ENCODE data around the gene REEP1. TPM values are rescaled to one million over a fixed set of nuclear protein-coding genes. Genes with fewer than 3 reads are reported as not detected.
A peak's percentile ranks its signal among the peaks of the same experiment; 100 is the strongest.

Gene REEP1
- total RNA-seq, 1 donor from 2014 or later, result 167 TPM

DNA sequence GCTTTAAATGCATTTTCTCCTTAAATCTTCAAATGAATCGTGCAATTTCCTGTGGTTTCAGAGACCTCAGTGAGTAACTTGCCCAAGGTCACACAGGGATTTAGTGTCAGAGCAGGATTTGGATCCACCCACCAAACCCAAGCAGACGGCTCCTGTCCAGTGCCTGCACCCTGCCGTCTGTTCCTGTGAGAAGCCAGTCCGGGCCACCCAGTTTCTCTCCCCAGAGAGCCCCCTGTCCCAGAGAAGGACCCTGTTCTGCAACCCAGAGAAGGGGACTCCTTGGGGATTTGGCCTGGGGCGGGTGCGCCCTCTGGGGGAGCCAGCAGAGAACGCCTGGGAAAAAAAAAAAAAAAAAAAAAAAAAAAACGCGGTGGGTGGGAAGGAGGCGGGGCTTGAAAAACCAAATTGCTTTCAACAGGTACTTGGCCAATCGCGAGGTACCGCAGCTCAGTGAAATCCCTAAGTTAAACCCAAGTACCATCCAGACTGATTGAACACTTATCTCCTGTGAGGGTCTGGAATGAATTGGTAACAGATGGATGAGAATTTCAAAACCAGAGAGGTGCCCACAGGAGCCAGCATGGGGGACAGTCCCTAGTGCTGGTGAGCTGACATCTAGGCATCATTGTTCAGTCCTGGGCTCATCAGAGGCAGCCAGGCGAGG is 30.9 kb upstream of the REEP1 start:
- H3K36me3 Mint-ChIP-seq (ENCODE audit: unreplicated experiment), result peaks cover 8% of the 10 kb centered on the region
- H3K4me1 Mint-ChIP-seq (ENCODE audit: low read depth, unreplicated experiment), result peaks cover 6% of the 10 kb centered on the region
- no peak overlapping the region for H3K4me3 Mint-ChIP-seq (ENCODE audit: unreplicated experiment)
- H3K27me3 Mint-ChIP-seq (ENCODE audit: unreplicated experiment), result peaks cover 4% of the 10 kb centered on the region
- DNase-seq, result peak; percentile 54
- H3K27ac Mint-ChIP-seq (ENCODE audit: unreplicated experiment), result peak overlapping the region; percentile 35
- H3K9me3 Mint-ChIP-seq (ENCODE audit: unreplicated experiment), result peaks cover 4% of the 10 kb centered on the region
- TF ChIP-seq, protein P1, sequence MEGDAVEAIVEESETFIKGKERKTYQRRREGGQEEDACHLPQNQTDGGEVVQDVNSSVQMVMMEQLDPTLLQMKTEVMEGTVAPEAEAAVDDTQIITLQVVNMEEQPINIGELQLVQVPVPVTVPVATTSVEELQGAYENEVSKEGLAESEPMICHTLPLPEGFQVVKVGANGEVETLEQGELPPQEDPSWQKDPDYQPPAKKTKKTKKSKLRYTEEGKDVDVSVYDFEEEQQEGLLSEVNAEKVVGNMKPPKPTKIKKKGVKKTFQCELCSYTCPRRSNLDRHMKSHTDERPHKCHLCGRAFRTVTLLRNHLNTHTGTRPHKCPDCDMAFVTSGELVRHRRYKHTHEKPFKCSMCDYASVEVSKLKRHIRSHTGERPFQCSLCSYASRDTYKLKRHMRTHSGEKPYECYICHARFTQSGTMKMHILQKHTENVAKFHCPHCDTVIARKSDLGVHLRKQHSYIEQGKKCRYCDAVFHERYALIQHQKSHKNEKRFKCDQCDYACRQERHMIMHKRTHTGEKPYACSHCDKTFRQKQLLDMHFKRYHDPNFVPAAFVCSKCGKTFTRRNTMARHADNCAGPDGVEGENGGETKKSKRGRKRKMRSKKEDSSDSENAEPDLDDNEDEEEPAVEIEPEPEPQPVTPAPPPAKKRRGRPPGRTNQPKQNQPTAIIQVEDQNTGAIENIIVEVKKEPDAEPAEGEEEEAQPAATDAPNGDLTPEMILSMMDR (IDR thresholded peaks at IDR 0.05; ENCODE audit: partially characterized antibody, unreplicated experiment), result peak; percentile 61

DNA sequence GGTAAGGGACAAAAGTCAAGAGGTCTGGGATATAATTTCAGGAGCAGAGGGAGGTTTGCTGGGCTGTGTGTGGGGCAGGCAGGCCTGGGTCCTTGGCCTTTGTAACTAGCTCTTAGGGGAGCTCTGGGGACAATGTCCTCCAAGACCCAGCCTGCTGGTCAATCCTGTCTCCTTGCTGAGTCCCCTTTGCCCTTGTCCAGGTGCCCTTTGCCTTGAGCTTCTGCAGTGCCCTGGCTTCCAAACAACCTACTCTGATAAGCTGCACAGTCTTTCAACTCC is 30.0 kb upstream of the REEP1 start:
- TF ChIP-seq, protein P1 (IDR thresholded peaks at IDR 0.05; ENCODE audit: partially characterized antibody, unreplicated experiment), result no peak
- Mint-ChIP-seq H3K4me1 (ENCODE audit: low read depth, unreplicated experiment) (no peaks in the 10 kb centered on the region), H3K4me3 (ENCODE audit: unreplicated experiment) (no peak overlapping the region), H3K27ac (ENCODE audit: unreplicated experiment) (no peak overlapping the region), H3K9me3 (ENCODE audit: unreplicated experiment) (peaks cover 4% of the 10 kb centered on the region), H3K27me3 (ENCODE audit: unreplicated experiment) (peaks cover 4% of the 10 kb centered on the region), H3K36me3 (ENCODE audit: unreplicated experiment) (peaks cover 8% of the 10 kb centered on the region)
- no peak for DNase-seq

GRCh38 chr2:86366651-86367498 is 29.4 kb upstream of the REEP1 start:
- H3K27ac Mint-ChIP-seq (ENCODE audit: unreplicated experiment), result no peak overlapping the region
- H3K36me3 Mint-ChIP-seq (ENCODE audit: unreplicated experiment), result peaks cover 8% of the 10 kb centered on the region
- peaks cover 4% of the 10 kb centered on the region for H3K27me3 Mint-ChIP-seq (ENCODE audit: unreplicated experiment)
- DNase-seq, result no peak
- H3K4me1 Mint-ChIP-seq (ENCODE audit: low read depth, unreplicated experiment), result no peaks in the 10 kb centered on the region
- H3K9me3 Mint-ChIP-seq (ENCODE audit: unreplicated experiment), result peaks cover 4% of the 10 kb centered on the region
- TF ChIP-seq, protein P1 (IDR thresholded peaks at IDR 0.05; ENCODE audit: partially characterized antibody, unreplicated experiment), result no peak
- no peak overlapping the region for H3K4me3 Mint-ChIP-seq (ENCODE audit: unreplicated experiment)

DNA sequence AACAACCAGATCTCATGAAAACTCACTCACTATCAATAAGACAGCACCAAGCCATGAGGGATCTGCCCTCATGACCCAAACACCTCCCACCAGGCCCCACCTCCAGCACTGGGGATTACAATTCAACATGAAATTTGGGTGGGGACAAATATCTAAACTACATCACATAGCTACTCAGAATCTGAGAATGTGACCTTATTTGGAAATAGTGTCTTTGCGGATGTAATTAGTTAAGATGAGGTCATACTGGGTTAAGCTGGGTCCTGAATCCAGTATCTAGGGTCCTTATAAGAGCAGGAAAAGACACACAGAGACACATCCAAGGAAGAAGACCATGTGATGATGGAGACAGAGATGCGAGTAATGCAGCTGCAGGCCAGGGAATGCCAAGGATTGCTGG is 27.5 kb upstream of the REEP1 start:
- no peak overlapping the region for H3K4me3 Mint-ChIP-seq (ENCODE audit: unreplicated experiment)
- peaks cover 4% of the 10 kb centered on the region for H3K27me3 Mint-ChIP-seq (ENCODE audit: unreplicated experiment)
- TF ChIP-seq, protein P1 (IDR thresholded peaks at IDR 0.05; ENCODE audit: partially characterized antibody, unreplicated experiment), result no peak
- no peak for DNase-seq
- H3K9me3 Mint-ChIP-seq (ENCODE audit: unreplicated experiment), result peaks cover 3% of the 10 kb centered on the region
- peaks cover 7% of the 10 kb centered on the region for H3K36me3 Mint-ChIP-seq (ENCODE audit: unreplicated experiment)
- peaks cover 2% of the 10 kb centered on the region for H3K4me1 Mint-ChIP-seq (ENCODE audit: low read depth, unreplicated experiment)
- H3K27ac Mint-ChIP-seq (ENCODE audit: unreplicated experiment), result no peak overlapping the region

DNA sequence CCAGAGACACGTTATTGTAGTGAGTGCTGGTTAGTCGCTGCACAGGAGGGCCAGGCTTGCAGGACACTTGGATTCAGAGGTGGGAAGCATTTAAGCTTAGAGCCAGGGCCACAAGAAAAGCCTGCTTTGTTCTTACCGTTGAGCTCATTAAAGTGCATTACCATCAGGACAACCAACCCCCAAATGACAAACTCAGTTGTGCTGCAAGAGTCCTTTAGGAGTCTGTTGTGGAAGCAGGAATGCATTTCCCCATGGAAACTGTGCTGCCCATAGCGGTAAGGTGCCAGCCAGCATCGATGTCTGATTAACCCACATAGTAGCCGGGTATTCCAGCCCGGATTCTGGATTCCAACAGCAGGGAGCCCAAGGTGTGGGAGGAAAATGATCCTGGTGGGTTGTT is 23.4 kb upstream of the REEP1 start:
- H3K36me3 Mint-ChIP-seq (ENCODE audit: unreplicated experiment), result no peaks in the 10 kb centered on the region
- DNase-seq, result no peak
- peaks cover 2% of the 10 kb centered on the region for H3K4me1 Mint-ChIP-seq (ENCODE audit: low read depth, unreplicated experiment)
- peaks cover 2% of the 10 kb centered on the region for H3K9me3 Mint-ChIP-seq (ENCODE audit: unreplicated experiment)
- peaks cover 4% of the 10 kb centered on the region for H3K27me3 Mint-ChIP-seq (ENCODE audit: unreplicated experiment)
- no peak overlapping the region for H3K4me3 Mint-ChIP-seq (ENCODE audit: unreplicated experiment)
- peak overlapping the region; percentile 33 for H3K27ac Mint-ChIP-seq (ENCODE audit: unreplicated experiment)
- TF ChIP-seq, protein P1 (IDR thresholded peaks at IDR 0.05; ENCODE audit: partially characterized antibody, unreplicated experiment), result no peak
